MCF 10A (cell line): ENCODE results near the gene ABCC8. TPM values are rescaled to one million over a fixed set of nuclear protein-coding genes. Genes with fewer than 3 reads are reported as not detected.

Experiments used
- BruUV-seq: library from RNA; stranded (reverse); fragments of 400-500 nt; replicated peaks from 2 replicates; lab custom pipeline; 2021; lab: Mats Ljungman, UMichigan
- CTCF ChIA-PET: fragments of 300-600 bp; sonication (Branson Sonifier 250); formaldehyde crosslinking; extraction: SDS; loops from one replicate; lab custom pipeline; 2021; ENCODE audit warnings: antibody characterized with exemption, inconsistent platforms; lab: Yijun Ruan, JAX
- POLR2A ChIA-PET: fragments of 300-600, 350-650 bp; sonication (Branson Sonifier 250); formaldehyde crosslinking; extraction: SDS; loops from one replicate; lab custom pipeline; 2020; ENCODE audit warnings: antibody characterized with exemption, inconsistent platforms; lab: Yijun Ruan, JAX
- DNase-seq: peaks from one replicate; pipeline ENCODE4 v3.0.0-alpha.2; 2018; ENCODE audit not compliant: unreplicated experiment
- H3K27ac Mint-ChIP-seq: one replicate; pipeline ENCODE4 v1.8.0; 2022; ENCODE audit warnings: mild to moderate bottlenecking, low read depth, mixed read lengths; ENCODE audit not compliant: unreplicated experiment
- H3K27me3 Mint-ChIP-seq: one replicate; pipeline ENCODE4 v1.8.0; 2022; ENCODE audit warnings: mixed read lengths; ENCODE audit not compliant: insufficient read depth, unreplicated experiment
- H3K36me3 Mint-ChIP-seq: one replicate; pipeline ENCODE4 v1.8.0; 2022; ENCODE audit warnings: mild to moderate bottlenecking, moderate library complexity, mixed read lengths; ENCODE audit not compliant: insufficient read depth, unreplicated experiment
- H3K4me1 Mint-ChIP-seq: one replicate; pipeline ENCODE4 v1.8.0; 2022; ENCODE audit warnings: mixed read lengths; ENCODE audit not compliant: insufficient read depth, unreplicated experiment
- H3K4me3 Mint-ChIP-seq: one replicate; pipeline ENCODE4 v1.8.0; 2022; ENCODE audit warnings: mild to moderate bottlenecking, moderate library complexity, mixed read lengths; ENCODE audit not compliant: unreplicated experiment
- H3K9me3 Mint-ChIP-seq: one replicate; pipeline ENCODE4 v1.8.0; 2022; ENCODE audit warnings: mixed read lengths; ENCODE audit not compliant: unreplicated experiment
- CTCF ChIP-seq: fragments of 200-600 bp; IDR thresholded peaks from one replicate; pipeline ENCODE4 v1.8.0; 2022; ENCODE audit warnings: antibody characterized with exemption, mild to moderate bottlenecking; ENCODE audit not compliant: unreplicated experiment
- intact Hi-C: fragments of 100-400 bp; cut with micrococcal nuclease; formaldehyde crosslinking; loops from 2 replicates; pipeline ENCODE4 v1.14.1; 2022
- total RNA-seq: library from RNA; stranded (reverse); gene quantifications from 2 replicates; pipeline ENCODE4 v1.2.3, GENCODE V29; 2022

Gene ABCC8
- total RNA-seq, 1 experiment from 2014 or later, result not detected

DNA sequence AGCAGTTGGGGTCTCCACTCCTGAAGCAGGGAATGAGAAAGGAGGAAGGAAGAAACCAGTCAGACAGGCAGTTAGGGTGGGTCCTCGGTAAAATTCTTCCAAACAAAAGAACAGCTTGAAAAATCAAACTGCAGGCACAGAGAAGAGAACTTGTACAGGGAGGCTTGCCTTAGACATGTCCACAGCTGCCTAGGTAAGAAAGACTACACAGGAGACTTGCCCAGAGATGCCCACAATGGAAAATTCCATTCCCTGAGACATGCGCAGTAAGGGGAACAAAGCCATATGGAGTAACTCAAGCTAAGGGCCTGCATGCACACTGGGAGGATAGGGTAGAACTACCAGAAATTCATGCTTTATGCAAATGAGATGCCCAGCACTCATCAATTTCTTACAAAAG lies 98.0 kb downstream of the ABCC8 start:
- Mint-ChIP-seq H3K27ac (peak overlapping the region; percentile 56), H3K4me3 (no peak overlapping the region), H3K4me1 (no peaks in the 10 kb centered on the region), H3K36me3 (peaks cover 15% of the 10 kb centered on the region), H3K27me3 (no peaks in the 10 kb centered on the region), H3K9me3 (no peaks in the 10 kb centered on the region)
- no peak for TF ChIP-seq CTCF
- BruUV-seq, result no TSS peak
- ChIA-PET CTCF (interaction anchor here (0.6 to 9.3 kb wide), 5 partner anchors 24 to 156 kb away, joined by 3 to 208 read pairs (median 3); no protein-coding TSS in a partner anchor), POLR2A (interaction anchor here (0.7 to 0.9 kb wide), 2 partner anchors 25 to 170 kb away, joined by 3 to 5 read pairs; no protein-coding TSS in a partner anchor)
- no peak for DNase-seq
- intact Hi-C loops, result no loop called here

DNA sequence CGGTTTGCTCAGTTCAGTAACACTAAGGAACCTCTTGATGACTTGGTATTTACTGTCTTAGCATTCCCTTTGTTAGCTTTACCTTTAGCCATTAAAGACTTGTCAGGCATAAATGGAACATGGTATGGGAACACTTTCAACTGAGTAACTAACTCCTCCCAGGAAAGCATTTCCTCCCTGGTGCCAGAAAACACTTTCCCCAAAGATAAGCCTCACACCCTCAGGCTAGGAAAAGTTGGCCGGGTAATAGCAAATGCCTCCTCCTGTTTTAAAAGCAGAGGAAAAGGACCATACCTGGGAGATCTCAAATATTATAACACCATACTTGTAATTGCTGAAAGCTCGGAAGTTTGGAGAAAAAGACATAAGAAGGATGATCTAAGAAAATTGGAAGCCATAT lies 100.2 kb downstream of the ABCC8 start:
- no peaks in the 10 kb centered on the region for H3K27me3 Mint-ChIP-seq
- peaks cover 11% of the 10 kb centered on the region for H3K9me3 Mint-ChIP-seq
- peaks cover 36% of the 10 kb centered on the region for H3K36me3 Mint-ChIP-seq
- H3K27ac Mint-ChIP-seq, result no peak overlapping the region
- no TSS peak for BruUV-seq
- ChIA-PET POLR2A (no interaction called here), CTCF (interaction anchor here (9.3 kb wide), 1 partner anchor 131 kb away, joined by 208 read pairs; no protein-coding TSS in a partner anchor)
- no peak overlapping the region for H3K4me3 Mint-ChIP-seq
- intact Hi-C loops, result no loop called here
- H3K4me1 Mint-ChIP-seq, result no peaks in the 10 kb centered on the region
- no peak for DNase-seq
- no peak for TF ChIP-seq CTCF

- intact Hi-C loops, result no loop called here
- DNase-seq, result no peak
- peaks cover 20% of the 10 kb centered on the region for H3K9me3 Mint-ChIP-seq
- no peak for TF ChIP-seq CTCF
- H3K27me3 Mint-ChIP-seq, result no peaks in the 10 kb centered on the region
- H3K4me1 Mint-ChIP-seq, result no peaks in the 10 kb centered on the region
- no peak overlapping the region for H3K27ac Mint-ChIP-seq
- ChIA-PET CTCF (interaction anchor here (1.0 to 2.2 kb wide), 4 partner anchors 8 to 153 kb away, joined by 3 to 11 read pairs (median 6); partner anchors contain the start of gene KCNJ11), POLR2A (interaction anchor here (0.8 to 1.0 kb wide), 2 partner anchors 10 to 14 kb away, joined by 3 to 4 read pairs; no protein-coding TSS in a partner anchor)
- BruUV-seq, result no TSS peak
- no peak overlapping the region for H3K4me3 Mint-ChIP-seq
- H3K36me3 Mint-ChIP-seq, result peaks cover 39% of the 10 kb centered on the region
Observed at GRCh38 chr11:17375547-17375946, 101.1 kb downstream of the ABCC8 start.

GRCh38 chr11:17371614-17372013 lies 105.0 kb downstream of the ABCC8 start:
- Mint-ChIP-seq H3K4me3 (no peak overlapping the region), H3K27ac (no peak overlapping the region), H3K36me3 (peaks cover 66% of the 10 kb centered on the region), H3K27me3 (no peaks in the 10 kb centered on the region), H3K9me3 (peaks cover 35% of the 10 kb centered on the region), H3K4me1 (no peaks in the 10 kb centered on the region)
- intact Hi-C loops, result no loop called here
- CTCF ChIA-PET, result interaction anchor here (0.6 to 2.6 kb wide), 3 partner anchors 12 to 440 kb away, joined by 3 to 11 read pairs (median 4); no protein-coding TSS in a partner anchor
- DNase-seq, result peak; percentile 26
- no peak for TF ChIP-seq CTCF
- POLR2A ChIA-PET, result interaction anchor here (1.2 kb wide), 1 partner anchor 18 kb away, joined by 3 read pairs; no protein-coding TSS in a partner anchor
- no TSS peak for BruUV-seq
